ENCODE measurements around the gene PTMS.

DNA sequence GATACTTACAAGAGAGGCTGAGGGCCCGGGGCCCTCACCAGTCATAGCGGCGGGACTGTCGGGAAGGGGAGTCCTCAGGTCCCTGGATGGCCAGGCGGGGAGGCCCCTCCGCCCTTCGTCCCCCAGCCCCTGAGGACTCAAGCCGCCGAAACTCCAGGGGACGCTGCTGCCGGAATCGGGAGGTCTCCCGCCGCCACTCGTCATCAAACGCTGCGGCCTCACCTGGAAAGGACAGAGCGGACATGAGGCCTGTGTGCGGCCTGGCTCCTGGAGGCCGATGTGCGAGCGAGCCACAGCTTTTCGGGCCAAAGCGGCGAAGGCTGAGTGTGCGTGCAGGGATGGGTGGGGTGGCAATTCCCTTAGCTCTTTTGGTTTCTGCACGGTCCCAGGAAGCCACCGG, 17.4 kb upstream of the PTMS start:
- TF ChIP-seq, protein P1, sequence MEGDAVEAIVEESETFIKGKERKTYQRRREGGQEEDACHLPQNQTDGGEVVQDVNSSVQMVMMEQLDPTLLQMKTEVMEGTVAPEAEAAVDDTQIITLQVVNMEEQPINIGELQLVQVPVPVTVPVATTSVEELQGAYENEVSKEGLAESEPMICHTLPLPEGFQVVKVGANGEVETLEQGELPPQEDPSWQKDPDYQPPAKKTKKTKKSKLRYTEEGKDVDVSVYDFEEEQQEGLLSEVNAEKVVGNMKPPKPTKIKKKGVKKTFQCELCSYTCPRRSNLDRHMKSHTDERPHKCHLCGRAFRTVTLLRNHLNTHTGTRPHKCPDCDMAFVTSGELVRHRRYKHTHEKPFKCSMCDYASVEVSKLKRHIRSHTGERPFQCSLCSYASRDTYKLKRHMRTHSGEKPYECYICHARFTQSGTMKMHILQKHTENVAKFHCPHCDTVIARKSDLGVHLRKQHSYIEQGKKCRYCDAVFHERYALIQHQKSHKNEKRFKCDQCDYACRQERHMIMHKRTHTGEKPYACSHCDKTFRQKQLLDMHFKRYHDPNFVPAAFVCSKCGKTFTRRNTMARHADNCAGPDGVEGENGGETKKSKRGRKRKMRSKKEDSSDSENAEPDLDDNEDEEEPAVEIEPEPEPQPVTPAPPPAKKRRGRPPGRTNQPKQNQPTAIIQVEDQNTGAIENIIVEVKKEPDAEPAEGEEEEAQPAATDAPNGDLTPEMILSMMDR (IDR thresholded peaks at IDR 0.05): no peak
- no peak for TF ChIP-seq POLR2A (IDR thresholded peaks at IDR 0.05)

Data from Peyer's patch (tissue), 4 donors.